OCI-LY3 (cell line): ENCODE measurements around the gene AFAP1.

Source experiments
- H2AFZ ChIP-seq: fragments of 200-600, 300-600 bp; shearing (Covaris generic); 2 replicates; pipeline ENCODE4 v1.6.0; 2014; ENCODE audit warnings: antibody characterized with exemption, low read depth, low read length
- H3K27ac ChIP-seq: fragments of 200-600, 300-600 bp; sonication (generic); 2 replicates; pipeline ENCODE4 v1.5.1; 2014; ENCODE audit warnings: mild to moderate bottlenecking, low read length, moderate library complexity, mixed read lengths
- H3K27me3 ChIP-seq: fragments of 200-600, 300-600 bp; sonication (generic); 2 replicates; pipeline ENCODE4 v1.6.1; 2014; ENCODE audit warnings: low read depth, low read length, mixed read lengths
- H3K36me3 ChIP-seq: fragments of 200-600, 300-600 bp; sonication (generic); replicated peaks from 2 replicates; pipeline ENCODE3; 2014; ENCODE audit warnings: low read depth, low read length, mixed read lengths
- H3K4me1 ChIP-seq: fragments of 300-600, 200-600 bp; sonication (generic); 2 replicates; pipeline ENCODE4 v1.6.1; 2014; ENCODE audit warnings: low read length, mixed read lengths
- H3K4me2 ChIP-seq: fragments of 200-600, 300-600 bp; sonication (generic); 2 replicates; pipeline ENCODE4 v1.6.1; 2014; ENCODE audit warnings: low read length, mixed read lengths
- H3K4me3 ChIP-seq: fragments of 300-600, 200-600 bp; sonication (generic); 2 replicates; pipeline ENCODE4 v1.5.1; 2014; ENCODE audit warnings: antibody characterized with exemption, mild to moderate bottlenecking, low read length, moderate library complexity
- H3K79me2 ChIP-seq: fragments of 300-600, 200-600 bp; shearing (Covaris generic); 2 replicates; pipeline ENCODE4 v1.6.1; 2014; ENCODE audit warnings: mild to moderate bottlenecking, low read length, mixed read lengths
- H3K9ac ChIP-seq: fragments of 300-600, 200-600 bp; shearing (Covaris generic); 2 replicates; pipeline ENCODE4 v1.6.0; 2014; ENCODE audit warnings: mild to moderate bottlenecking, low read length, moderate library complexity
- H3K9me3 ChIP-seq: fragments of 200-600, 300-600 bp; shearing (Covaris generic); 2 replicates; pipeline ENCODE4 v1.6.1; 2014; ENCODE audit warnings: low read length, mixed read lengths; ENCODE audit not compliant: insufficient read depth
- H4K20me1 ChIP-seq: fragments of 200-600, 300-600 bp; sonication (generic); 2 replicates; pipeline ENCODE4 v1.6.1; 2016; ENCODE audit warnings: low read length, mixed read lengths; ENCODE audit not compliant: insufficient read depth
- CTCF ChIP-seq: fragments of 200-600, 300-600 bp; sonication (generic); IDR thresholded peaks from 2 replicates; pipeline ENCODE4 v1.5.1; 2014; ENCODE audit warnings: antibody characterized with exemption, low read length, low read depth
- EZH2phosphoT487 ChIP-seq: fragments of 200-600 bp; shearing (Covaris generic); IDR thresholded peaks from 2 replicates; pipeline ENCODE4 v1.6.1; 2018; ENCODE audit warnings: antibody characterized with exemption, mixed run types, low read depth

Gene AFAP1

DNA sequence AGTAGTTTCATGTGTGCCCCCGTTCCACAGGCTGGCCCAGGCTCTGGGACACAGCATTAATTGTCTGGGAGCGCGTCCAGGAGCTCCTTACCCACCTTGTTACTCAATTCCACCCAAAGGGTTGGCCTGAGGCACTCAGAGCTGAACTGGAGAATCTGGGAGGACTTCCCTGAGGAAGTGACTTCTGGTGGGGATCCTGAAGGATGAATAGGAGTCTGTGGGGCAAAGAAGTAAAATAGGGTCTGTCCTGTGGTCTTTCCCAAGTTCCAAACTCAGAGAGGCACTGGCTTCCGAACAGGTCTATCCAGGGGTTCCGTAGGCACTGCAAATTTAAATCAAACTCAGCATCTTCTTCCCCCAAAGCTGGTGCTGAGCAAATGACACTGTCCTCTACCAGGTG, 204.3 kb downstream of the AFAP1 start:
- Histone ChIP-seq H3K9me3 (no peaks in the 10 kb centered on the region), H3K4me3 (no peak overlapping the region), H3K79me2 (no peaks in the 10 kb centered on the region), H2AFZ (no peak overlapping the region), H4K20me1 (no peaks in the 10 kb centered on the region), H3K4me1 (no peaks in the 10 kb centered on the region), H3K27me3 (no peaks in the 10 kb centered on the region), H3K9ac (no peak overlapping the region), H3K27ac (no peak overlapping the region), H3K4me2 (no peak overlapping the region), H3K36me3 (no peaks in the 10 kb centered on the region)
- TF ChIP-seq CTCF: no peak
- no peak for TF ChIP-seq EZH2phosphoT487

- Histone ChIP-seq H3K4me2 (no peak overlapping the region), H3K27ac (no peak overlapping the region), H3K79me2 (no peaks in the 10 kb centered on the region), H3K4me3 (no peak overlapping the region), H4K20me1 (no peaks in the 10 kb centered on the region), H3K4me1 (no peaks in the 10 kb centered on the region), H3K36me3 (no peaks in the 10 kb centered on the region), H3K27me3 (no peaks in the 10 kb centered on the region), H3K9ac (no peak overlapping the region), H3K9me3 (no peaks in the 10 kb centered on the region), H2AFZ (no peak overlapping the region)
- TF ChIP-seq CTCF (no peak), EZH2phosphoT487 (no peak)
Observed at GRCh38 chr4:7734651-7735260, 204.9 kb downstream of the AFAP1 start.

GRCh38 chr4:7733801-7734650, 205.6 kb downstream of the AFAP1 start:
- TF ChIP-seq CTCF: no peak
- TF ChIP-seq EZH2phosphoT487: no peak
- Histone ChIP-seq H4K20me1 (no peaks in the 10 kb centered on the region), H3K27ac (no peak overlapping the region), H3K9ac (no peak overlapping the region), H2AFZ (no peak overlapping the region), H3K4me1 (no peaks in the 10 kb centered on the region), H3K9me3 (no peaks in the 10 kb centered on the region), H3K4me3 (no peak overlapping the region), H3K27me3 (no peaks in the 10 kb centered on the region), H3K79me2 (no peaks in the 10 kb centered on the region), H3K4me2 (no peak overlapping the region), H3K36me3 (no peaks in the 10 kb centered on the region)

- no peaks in the 10 kb centered on the region for H3K4me1 ChIP-seq
- H3K9me3 ChIP-seq: no peaks in the 10 kb centered on the region
- H3K27me3 ChIP-seq: no peaks in the 10 kb centered on the region
- no peak for TF ChIP-seq CTCF
- TF ChIP-seq EZH2phosphoT487: no peak
- no peak overlapping the region for H3K4me3 ChIP-seq
- no peak overlapping the region for H3K9ac ChIP-seq
- no peak overlapping the region for H3K4me2 ChIP-seq
- no peak overlapping the region for H3K27ac ChIP-seq
- H4K20me1 ChIP-seq: no peaks in the 10 kb centered on the region
- no peak overlapping the region for H2AFZ ChIP-seq
- H3K36me3 ChIP-seq: no peaks in the 10 kb centered on the region
- no peaks in the 10 kb centered on the region for H3K79me2 ChIP-seq
Observed at GRCh38 chr4:7733201-7733600, 206.5 kb downstream of the AFAP1 start.
